ENCODE measurements around the gene CDK13. TPM values are rescaled to one million over a fixed set of nuclear protein-coding genes. Genes with fewer than 3 reads are reported as not detected.
A peak's percentile ranks its signal among the peaks of the same experiment; 100 is the strongest.

The CDK13 gene
- total RNA-seq, 1 experiment from 2014 or later = 45.9 TPM

DNA sequence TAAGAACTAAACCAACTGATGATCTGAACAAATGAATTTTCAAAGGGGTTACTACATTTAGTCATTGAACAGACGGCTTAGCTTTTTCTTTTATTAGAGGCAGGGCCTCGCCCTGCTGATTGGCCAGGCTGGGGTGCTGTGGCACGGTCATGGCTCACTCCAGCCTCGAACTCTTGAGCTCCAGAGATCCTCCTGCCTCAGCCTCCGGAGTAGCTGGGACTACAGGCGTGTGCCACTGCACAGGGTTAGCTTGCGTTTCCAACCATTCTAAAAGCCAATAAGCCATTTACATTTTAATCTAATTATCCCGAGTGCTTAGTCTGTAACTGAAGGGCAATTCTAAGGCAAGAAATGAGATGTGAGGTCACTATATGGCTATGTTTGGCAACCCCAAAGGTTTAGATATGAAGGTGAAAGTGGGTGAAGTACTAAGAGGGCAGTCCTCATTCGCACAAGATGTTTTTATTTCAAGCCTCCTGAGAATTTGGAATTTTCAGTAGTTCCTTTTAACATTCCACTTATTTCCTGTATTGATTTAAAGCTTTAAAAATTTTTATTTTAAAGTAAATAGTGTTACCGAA, 1.6 kb upstream of the CDK13 start:
- Histone ChIP-seq H3K4me3 (ENCODE audit: low read depth, low read length) (peak overlapping the region; percentile 61), H3K4me1 (peaks cover 1% of the 10 kb centered on the region; the same call in 1 of the 2 replicates), H3K9me3 (no peaks in the 10 kb centered on the region), H3K27me3 (replicated peaks; ENCODE audit: control insufficient read depth, insufficient read depth, low read length) (no peaks in the 10 kb centered on the region), H3K36me3 (ENCODE audit: control insufficient read depth, insufficient read depth, low read length) (no peaks in the 10 kb centered on the region)
- POLR2A ChIA-PET = interaction anchor here (0.6 kb wide), 1 partner anchor 191 kb away, joined by 3 read pairs; no protein-coding TSS in a partner anchor
- DNase-seq = peak in 1 of 2 experiments; percentile 17
- Mint-ChIP-seq H3K4me1 (ENCODE audit: low read depth, unreplicated experiment) (no peaks in the 10 kb centered on the region), H3K27ac (ENCODE audit: unreplicated experiment) (peak overlapping the region; percentile 99), H3K36me3 (ENCODE audit: insufficient read depth, unreplicated experiment) (peaks cover 26% of the 10 kb centered on the region), H3K9me3 (ENCODE audit: unreplicated experiment) (no peaks in the 10 kb centered on the region), H3K27me3 (ENCODE audit: insufficient read depth, unreplicated experiment) (no peaks in the 10 kb centered on the region), H3K4me3 (ENCODE audit: unreplicated experiment) (peak overlapping the region; percentile 96)
- no TSS peak for BruUV-seq (replicated peaks)
- intact Hi-C loops (cut with micrococcal nuclease; ENCODE audit: unreplicated experiment) = loop anchor here (2.0 kb wide), 1 partner anchor 186 kb away; the partner anchor contains the start of genes MPLKIP and SUGCT
- CTCF ChIA-PET = interaction anchor here (0.6 to 1.7 kb wide), 3 partner anchors 52 to 414 kb away, joined by 3 to 6 read pairs (median 5); no protein-coding TSS in a partner anchor
- TF ChIP-seq, protein P1, sequence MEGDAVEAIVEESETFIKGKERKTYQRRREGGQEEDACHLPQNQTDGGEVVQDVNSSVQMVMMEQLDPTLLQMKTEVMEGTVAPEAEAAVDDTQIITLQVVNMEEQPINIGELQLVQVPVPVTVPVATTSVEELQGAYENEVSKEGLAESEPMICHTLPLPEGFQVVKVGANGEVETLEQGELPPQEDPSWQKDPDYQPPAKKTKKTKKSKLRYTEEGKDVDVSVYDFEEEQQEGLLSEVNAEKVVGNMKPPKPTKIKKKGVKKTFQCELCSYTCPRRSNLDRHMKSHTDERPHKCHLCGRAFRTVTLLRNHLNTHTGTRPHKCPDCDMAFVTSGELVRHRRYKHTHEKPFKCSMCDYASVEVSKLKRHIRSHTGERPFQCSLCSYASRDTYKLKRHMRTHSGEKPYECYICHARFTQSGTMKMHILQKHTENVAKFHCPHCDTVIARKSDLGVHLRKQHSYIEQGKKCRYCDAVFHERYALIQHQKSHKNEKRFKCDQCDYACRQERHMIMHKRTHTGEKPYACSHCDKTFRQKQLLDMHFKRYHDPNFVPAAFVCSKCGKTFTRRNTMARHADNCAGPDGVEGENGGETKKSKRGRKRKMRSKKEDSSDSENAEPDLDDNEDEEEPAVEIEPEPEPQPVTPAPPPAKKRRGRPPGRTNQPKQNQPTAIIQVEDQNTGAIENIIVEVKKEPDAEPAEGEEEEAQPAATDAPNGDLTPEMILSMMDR (IDR thresholded peaks at IDR 0.05; ENCODE audit: insufficient read depth in 1 of 2, low read depth in 1 of 2, low read length in 1 of 2, severe bottlenecking in 1 of 2, unreplicated experiment in 1 of 2) = no peak

DNA sequence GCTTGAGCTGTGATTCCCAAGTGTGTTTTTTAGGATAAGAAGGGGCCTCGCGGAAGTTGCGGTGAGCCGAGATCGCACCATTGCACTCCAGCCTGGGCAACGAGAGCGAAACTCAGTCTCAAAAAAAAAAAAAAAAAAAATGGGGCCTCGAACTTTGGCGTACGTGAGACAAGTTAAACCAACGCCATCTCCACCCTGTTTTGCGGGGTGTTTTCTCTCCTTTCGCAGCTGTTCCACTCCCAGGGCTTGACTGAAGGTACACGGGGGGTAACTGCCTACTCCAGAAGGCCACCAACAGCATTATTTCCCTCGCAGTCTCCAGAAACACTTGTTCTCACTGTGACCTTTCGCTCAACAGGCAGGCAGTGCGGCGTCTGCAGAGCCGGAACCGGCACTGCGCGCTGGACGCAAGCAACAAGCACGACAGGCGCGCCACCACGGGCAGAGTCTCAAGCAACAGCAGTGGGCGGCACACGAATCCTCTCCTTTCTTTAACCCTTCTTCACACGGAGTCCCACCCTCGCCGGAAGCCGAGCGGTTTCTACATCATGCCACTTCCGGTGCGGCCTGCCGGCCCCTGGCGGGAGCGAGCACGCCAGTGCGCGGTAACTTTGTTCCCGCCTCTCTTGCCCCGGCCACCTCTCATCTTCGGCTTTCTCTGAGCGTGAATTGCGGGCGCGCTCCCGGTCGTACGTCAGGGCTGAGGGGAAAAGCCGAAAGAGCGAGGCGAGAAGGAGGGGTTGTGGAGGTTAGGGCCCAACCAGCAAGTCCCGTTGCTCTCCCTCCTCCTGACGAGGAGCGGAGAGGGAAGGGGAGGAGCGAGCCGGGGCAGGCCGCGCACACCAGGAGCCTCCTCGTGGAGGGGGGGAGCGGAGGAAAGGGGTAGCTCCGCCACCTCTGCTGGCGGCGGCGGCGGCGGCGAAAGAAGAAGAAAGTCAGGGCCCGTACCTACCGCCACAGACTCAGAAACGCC, 814 bp upstream of the CDK13 start:
- H3K4me1 ChIP-seq = peaks cover 9% of the 10 kb centered on the region; the same call in 1 of the 2 replicates
- H3K4me3 ChIP-seq (ENCODE audit: low read depth, low read length) = peak overlapping the region; percentile 93
- Mint-ChIP-seq H3K9me3 (ENCODE audit: unreplicated experiment) (no peaks in the 10 kb centered on the region), H3K36me3 (ENCODE audit: insufficient read depth, unreplicated experiment) (peaks cover 26% of the 10 kb centered on the region), H3K4me1 (ENCODE audit: low read depth, unreplicated experiment) (no peaks in the 10 kb centered on the region), H3K4me3 (ENCODE audit: unreplicated experiment) (peak overlapping the region; percentile 96), H3K27ac (ENCODE audit: unreplicated experiment) (peak overlapping the region; percentile 99), H3K27me3 (ENCODE audit: insufficient read depth, unreplicated experiment) (no peaks in the 10 kb centered on the region)
- H3K27me3 ChIP-seq (replicated peaks; ENCODE audit: control insufficient read depth, insufficient read depth, low read length) = no peaks in the 10 kb centered on the region
- H3K36me3 ChIP-seq (ENCODE audit: control insufficient read depth, insufficient read depth, low read length) = no peaks in the 10 kb centered on the region
- ChIA-PET POLR2A (interaction anchor here (0.6 to 1.4 kb wide), 3 partner anchors 144 to 192 kb away, joined by 3 to 4 read pairs (median 4); no protein-coding TSS in a partner anchor), CTCF (interaction anchor here (0.6 to 1.7 kb wide), 3 partner anchors 53 to 1234 kb away, joined by 3 to 6 read pairs (median 5); no protein-coding TSS in a partner anchor)
- no peaks in the 10 kb centered on the region for H3K9me3 ChIP-seq
- BruUV-seq (replicated peaks) = TSS peak; percentile 95
- TF ChIP-seq, protein P1 (IDR thresholded peaks at IDR 0.05; ENCODE audit: insufficient read depth in 1 of 2, low read depth in 1 of 2, low read length in 1 of 2, severe bottlenecking in 1 of 2, unreplicated experiment in 1 of 2) = no peak
- DNase-seq = peak; percentile 98 to 99
- intact Hi-C loops (cut with micrococcal nuclease; ENCODE audit: unreplicated experiment) = loop anchor here (1.0 to 2.0 kb wide), 2 partner anchors 53 to 186 kb away; partner anchors contain the start of genes MPLKIP and SUGCT
